ENCODE data around the gene TMEM179.

- TF ChIP-seq EZH2phosphoT487 (IDR thresholded peaks at IDR 0.05; ENCODE audit: insufficient read depth, low read depth) = no peak
- TF ChIP-seq EZH2 (IDR thresholded peaks at IDR 0.05; ENCODE audit: insufficient read depth, poor library complexity, severe bottlenecking) = no peak
Observed at GRCh38 chr14:104573930-104574329, 30.6 kb downstream of the TMEM179 start.

Data from GM23248 (cell line).